GM12801 (cell line): ENCODE results near the gene COQ4.

ENCODE experiments used
- CTCF ChIP-seq: IDR thresholded peaks from one replicate; pipeline ENCODE4 v1.5.1; 2011; ENCODE audit warnings: control low read depth; ENCODE audit not compliant: insufficient read length; ENCODE audit errors: extremely low read depth

Gene COQ4

GRCh38 chr9:128296340-128297220 is 26.1 kb upstream of the COQ4 start:
- no peak for TF ChIP-seq CTCF

GRCh38 chr9:128297221-128297773 is 25.3 kb upstream of the COQ4 start:
- no peak for TF ChIP-seq CTCF

DNA sequence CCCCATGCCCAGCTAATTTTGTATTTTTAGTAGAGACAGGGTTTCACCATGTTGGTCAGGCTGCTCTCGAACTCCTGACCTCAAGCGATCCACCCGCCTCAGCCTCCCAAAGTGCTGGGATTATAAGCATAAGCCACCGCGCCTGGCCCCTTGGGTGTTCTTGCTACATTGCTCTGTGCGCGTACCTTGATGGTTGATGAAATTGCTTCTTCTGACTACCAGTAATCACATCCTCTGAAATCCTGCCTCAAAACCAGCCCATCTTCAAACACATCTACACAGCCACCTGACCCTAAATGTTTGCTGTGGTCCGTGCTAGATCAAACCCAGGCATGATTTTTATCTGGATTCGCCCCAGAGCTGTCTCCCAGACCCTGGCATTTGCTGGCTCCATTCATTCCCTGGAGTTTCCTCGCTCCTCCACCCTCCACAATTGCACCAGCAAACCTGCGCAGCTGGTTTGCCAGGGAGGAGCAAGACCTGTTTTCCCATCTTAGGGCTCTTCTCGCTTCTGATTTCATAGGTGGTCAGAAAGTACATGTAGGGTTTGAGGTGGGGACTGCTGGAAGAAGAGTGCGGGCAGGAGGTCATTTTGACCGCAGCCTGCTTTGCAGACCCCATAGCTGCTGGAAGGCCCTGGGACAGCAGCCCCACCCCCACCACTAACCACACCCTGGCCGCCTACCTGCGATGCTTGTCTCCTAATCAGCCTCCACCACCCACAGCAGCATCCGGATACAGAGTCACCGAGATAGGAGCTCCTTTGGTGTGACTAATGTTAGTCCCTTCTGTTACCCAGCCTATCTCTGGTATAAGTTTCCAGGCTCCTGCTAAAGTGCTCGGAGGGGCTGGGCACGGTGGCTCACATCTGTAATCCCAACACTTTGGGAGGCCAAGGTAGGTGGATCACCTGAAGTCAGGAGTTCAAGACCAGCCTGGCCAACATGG is 23.8 kb upstream of the COQ4 start:
- no peak for TF ChIP-seq CTCF

DNA sequence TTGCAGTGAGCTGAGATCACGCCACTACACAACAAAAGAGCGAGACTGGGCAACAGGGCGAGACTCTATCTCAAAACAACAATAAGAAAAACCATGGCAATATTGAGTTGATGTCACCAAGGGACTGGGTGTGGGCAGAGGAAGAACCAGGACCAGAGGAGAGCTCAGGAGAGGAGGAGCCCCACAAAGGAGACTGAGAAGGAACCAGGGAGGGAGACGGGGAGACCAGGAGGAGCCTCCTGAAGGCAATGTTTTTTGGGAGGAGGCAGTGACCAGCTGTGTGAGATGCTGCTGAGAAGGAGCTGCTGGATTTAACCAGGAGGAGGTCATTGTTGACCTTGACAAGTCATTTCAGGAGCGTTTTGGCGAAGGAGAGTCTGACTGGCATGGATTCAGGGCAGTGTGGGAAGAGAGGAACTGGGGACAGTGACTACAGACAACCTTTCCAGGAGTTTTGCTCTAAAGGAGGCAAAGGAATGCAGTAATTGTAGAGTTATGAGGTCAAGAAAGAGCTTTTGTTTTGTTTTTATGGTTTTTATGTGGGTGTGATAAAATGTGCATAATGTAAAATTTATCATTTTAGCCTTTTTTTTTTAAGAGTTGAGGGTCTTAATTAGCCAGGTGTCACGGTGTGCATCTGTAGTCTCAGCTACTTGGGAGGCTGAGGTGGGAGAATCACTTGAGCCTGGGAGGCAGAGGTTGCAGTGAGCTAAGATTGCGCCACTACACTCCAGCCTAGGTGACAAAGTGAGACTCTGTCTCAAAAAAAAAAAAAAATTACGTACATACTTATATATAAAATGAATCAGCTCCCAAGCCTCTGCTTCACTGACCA is 18.3 kb upstream of the COQ4 start:
- no peak for TF ChIP-seq CTCF

- no peak for TF ChIP-seq CTCF
Observed at GRCh38 chr9:128304971-128305288, 17.7 kb upstream of the COQ4 start.

GRCh38 chr9:128309551-128309950 is 13.1 kb upstream of the COQ4 start:
- no peak for TF ChIP-seq CTCF
